Muscle layer of duodenum (tissue), 2 donors: Measurements from ENCODE around the gene ZDHHC20.
A peak's percentile ranks its signal among the peaks of the same experiment; 100 is the strongest.

Source experiments
- H3K27ac ChIP-seq: one replicate; pipeline ENCODE4 v1.7.0; 2013; ENCODE audit warnings: mild to moderate bottlenecking, low read length
- H3K27me3 ChIP-seq: one replicate; pipeline ENCODE4 v1.7.0; 2013; ENCODE audit warnings: low read depth, mild to moderate bottlenecking, control low read depth, low read length
- H3K36me3 ChIP-seq, 2 donors: one replicate each; pipeline ENCODE4 v1.7.0; 2013; ENCODE audit warnings: low read length in 2 of 2, control low read depth in 1 of 2, mild to moderate bottlenecking in 1 of 2; ENCODE audit not compliant: insufficient read depth in 2 of 2, control insufficient read depth in 1 of 2
- H3K4me1 ChIP-seq, 2 donors: one replicate each; pipeline ENCODE4 v1.7.0; 2013; ENCODE audit warnings: low read length in 2 of 2, mild to moderate bottlenecking in 2 of 2, control low read depth in 1 of 2, moderate library complexity in 1 of 2; ENCODE audit not compliant: insufficient read depth in 2 of 2, control insufficient read depth in 1 of 2
- H3K4me3 ChIP-seq, 2 donors: one replicate each; pipeline ENCODE4 v1.7.0; 2013; ENCODE audit warnings: low read length in 2 of 2, low read depth in 1 of 2, mild to moderate bottlenecking in 1 of 2
- H3K9me3 ChIP-seq, 2 donors: one replicate each; pipeline ENCODE4 v1.7.0; 2013; ENCODE audit warnings: low read length in 2 of 2, control low read depth in 1 of 2, mild to moderate bottlenecking in 1 of 2; ENCODE audit not compliant: control insufficient read depth in 1 of 2
- donor health status: healthy.

The ZDHHC20 gene, protein sequence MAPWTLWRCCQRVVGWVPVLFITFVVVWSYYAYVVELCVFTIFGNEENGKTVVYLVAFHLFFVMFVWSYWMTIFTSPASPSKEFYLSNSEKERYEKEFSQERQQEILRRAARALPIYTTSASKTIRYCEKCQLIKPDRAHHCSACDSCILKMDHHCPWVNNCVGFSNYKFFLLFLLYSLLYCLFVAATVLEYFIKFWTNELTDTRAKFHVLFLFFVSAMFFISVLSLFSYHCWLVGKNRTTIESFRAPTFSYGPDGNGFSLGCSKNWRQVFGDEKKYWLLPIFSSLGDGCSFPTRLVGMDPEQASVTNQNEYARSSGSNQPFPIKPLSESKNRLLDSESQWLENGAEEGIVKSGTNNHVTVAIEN

DNA sequence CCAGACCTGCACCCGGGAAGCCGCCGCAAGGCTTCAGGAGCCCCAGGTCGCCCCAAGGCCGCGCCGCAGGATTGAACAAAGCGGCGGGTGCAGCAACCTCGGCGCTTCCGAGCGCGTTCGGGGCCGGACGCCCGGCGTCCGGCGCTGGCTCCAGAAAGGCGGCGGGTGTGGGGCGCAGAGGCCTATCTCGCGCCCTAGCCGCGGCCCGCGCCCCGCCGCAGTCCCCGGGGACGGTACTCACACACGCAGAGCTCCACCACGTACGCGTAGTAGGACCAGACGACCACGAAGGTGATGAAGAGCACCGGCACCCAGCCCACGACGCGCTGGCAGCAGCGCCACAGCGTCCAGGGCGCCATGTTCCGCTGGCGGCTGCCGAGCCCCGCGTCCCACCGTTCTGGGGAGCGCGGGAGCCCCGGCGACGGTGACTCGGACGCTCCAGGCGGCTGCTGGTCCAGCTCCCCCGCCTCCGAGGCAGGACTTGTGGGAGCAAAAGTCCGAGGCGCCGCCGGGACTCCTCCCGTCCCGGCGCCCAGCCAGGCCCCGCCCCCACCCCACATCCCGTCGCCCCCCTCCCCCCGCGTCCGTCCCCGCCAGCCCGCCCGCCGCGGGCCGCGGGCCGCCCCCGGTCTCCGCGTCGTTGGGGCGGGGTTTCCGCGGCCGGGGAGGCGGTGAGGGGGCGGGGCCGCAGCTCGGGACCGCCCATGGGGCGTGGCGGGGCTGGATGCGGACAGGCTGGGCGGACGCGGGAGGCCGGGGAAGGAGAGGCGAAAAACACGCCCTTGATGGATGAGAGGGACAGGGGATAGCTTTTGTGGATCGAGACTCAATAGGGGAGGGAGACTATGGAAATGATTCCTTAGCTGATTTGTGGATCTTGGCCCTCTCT lies at the start of gene ZDHHC20:
ZDHHC20 (minus strand) TSS at position 491 of the 889 bp plus-strand sequence; CDS start at position 359, 132 bp downstream.
- Histone ChIP-seq H3K27me3 (no peaks in the 10 kb centered on the region), H3K36me3 (no peaks in the 10 kb centered on the region), H3K27ac (peak within 1 kb of the TSS; percentile 62), H3K9me3 (no peaks in the 10 kb centered on the region), H3K4me3 (peak within 1 kb of the TSS; percentile 89 to 96), H3K4me1 (peaks cover 0 to 12% of the 10 kb centered on the region in 2 donors)

GRCh38 chr13:21504379-21504778 lies 45.3 kb upstream of the ZDHHC20 start:
- H3K9me3 ChIP-seq: no peaks in the 10 kb centered on the region
- no peaks in the 10 kb centered on the region for H3K4me1 ChIP-seq
- H3K27me3 ChIP-seq: no peaks in the 10 kb centered on the region
- no peak overlapping the region for H3K27ac ChIP-seq
- H3K4me3 ChIP-seq: no peak overlapping the region
- peaks cover 22 to 34% of the 10 kb centered on the region in 2 donors for H3K36me3 ChIP-seq

DNA sequence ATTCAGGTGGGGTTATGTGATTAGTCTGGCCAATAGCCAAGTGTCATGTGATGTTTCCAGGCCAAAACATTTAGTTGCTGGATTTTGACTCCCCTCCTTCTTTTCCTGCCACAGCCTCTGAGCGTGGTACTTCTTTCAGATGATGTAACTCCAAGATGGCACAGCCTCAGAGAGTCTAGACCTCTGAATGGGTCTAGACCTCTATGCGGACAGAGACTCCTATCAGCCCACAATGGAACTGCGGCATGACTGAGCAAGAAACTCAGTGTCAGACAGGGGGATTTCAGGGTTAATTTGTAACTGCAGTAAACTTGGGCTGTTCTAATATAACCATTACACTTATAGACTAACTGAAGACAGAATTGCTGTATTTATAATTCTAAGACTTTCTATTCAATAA lies 42.6 kb upstream of the ZDHHC20 start:
- peaks cover 22 to 25% of the 10 kb centered on the region in 2 donors for H3K36me3 ChIP-seq
- H3K4me3 ChIP-seq: no peak overlapping the region
- H3K27me3 ChIP-seq: no peaks in the 10 kb centered on the region
- no peaks in the 10 kb centered on the region for H3K4me1 ChIP-seq
- no peak overlapping the region for H3K27ac ChIP-seq
- no peaks in the 10 kb centered on the region for H3K9me3 ChIP-seq

DNA sequence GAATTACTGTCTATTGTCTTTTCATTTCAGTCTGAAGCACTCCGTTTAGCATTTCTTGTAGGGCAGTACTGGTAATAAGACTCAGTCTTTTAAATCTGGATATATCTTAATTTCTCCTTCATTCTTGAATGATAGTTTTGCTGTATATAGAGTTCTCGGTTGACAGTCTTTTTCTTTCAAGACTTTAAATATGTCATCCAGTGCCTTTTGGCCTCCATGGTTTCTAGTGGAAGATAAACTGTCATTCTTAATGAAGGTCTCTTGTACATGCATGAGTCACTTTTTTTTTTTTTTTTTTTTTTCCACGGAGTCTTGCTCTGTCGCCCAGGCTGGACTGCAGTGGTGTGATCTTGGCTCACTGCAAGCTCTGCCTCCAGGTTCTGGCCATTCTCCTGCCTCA lies 27.2 kb upstream of the ZDHHC20 start:
- no peaks in the 10 kb centered on the region for H3K4me1 ChIP-seq
- peaks cover 9 to 13% of the 10 kb centered on the region in 2 donors for H3K36me3 ChIP-seq
- H3K27ac ChIP-seq: no peak overlapping the region
- no peak overlapping the region for H3K4me3 ChIP-seq
- H3K9me3 ChIP-seq: peaks cover 0 to 15% of the 10 kb centered on the region in 2 donors
- H3K27me3 ChIP-seq: no peaks in the 10 kb centered on the region

GRCh38 chr13:21483748-21484147 lies 24.6 kb upstream of the ZDHHC20 start:
- no peaks in the 10 kb centered on the region for H3K36me3 ChIP-seq
- H3K4me1 ChIP-seq: no peaks in the 10 kb centered on the region
- H3K27me3 ChIP-seq: no peaks in the 10 kb centered on the region
- H3K9me3 ChIP-seq: peaks cover 0 to 15% of the 10 kb centered on the region in 2 donors
- no peak overlapping the region for H3K27ac ChIP-seq
- H3K4me3 ChIP-seq: no peak overlapping the region

DNA sequence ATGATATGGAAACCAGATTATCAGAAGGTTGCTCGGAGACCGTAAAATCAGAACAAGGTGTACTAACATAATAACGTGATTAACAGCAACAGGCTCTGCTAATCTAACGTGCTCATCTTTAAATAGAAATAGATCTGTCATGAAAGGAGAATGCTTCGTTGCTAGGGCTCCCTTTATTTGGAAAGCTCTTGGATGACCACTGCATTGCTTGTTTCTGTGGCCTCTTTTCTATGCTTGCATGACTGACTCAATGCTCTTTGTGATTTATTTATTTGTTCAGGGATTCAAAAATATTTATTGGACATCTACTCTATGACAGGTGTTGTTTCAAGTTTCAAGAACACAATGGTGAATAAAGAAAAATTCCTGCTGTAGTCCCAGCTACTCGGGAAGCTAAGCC lies 22.3 kb upstream of the ZDHHC20 start:
- Histone ChIP-seq H3K27ac (peak overlapping the region; percentile 19), H3K9me3 (no peaks in the 10 kb centered on the region), H3K4me3 (no peak overlapping the region), H3K27me3 (no peaks in the 10 kb centered on the region), H3K4me1 (peaks cover 0 to 10% of the 10 kb centered on the region in 2 donors), H3K36me3 (no peaks in the 10 kb centered on the region)

GRCh38 chr13:21478881-21479808 lies 20.0 kb upstream of the ZDHHC20 start:
- Histone ChIP-seq H3K36me3 (no peaks in the 10 kb centered on the region), H3K4me1 (peaks cover 0 to 10% of the 10 kb centered on the region in 2 donors), H3K4me3 (peak overlapping the region; percentile 24 to 64), H3K27me3 (no peaks in the 10 kb centered on the region), H3K27ac (no peak overlapping the region), H3K9me3 (no peaks in the 10 kb centered on the region)

- Histone ChIP-seq H3K27ac (no peak overlapping the region), H3K36me3 (no peaks in the 10 kb centered on the region), H3K4me1 (peaks cover 0 to 10% of the 10 kb centered on the region in 2 donors), H3K4me3 (peak overlapping the region; percentile 50 to 57), H3K27me3 (no peaks in the 10 kb centered on the region), H3K9me3 (no peaks in the 10 kb centered on the region)
Measured at GRCh38 chr13:21476893-21477472, 17.9 kb upstream of the ZDHHC20 start.

DNA sequence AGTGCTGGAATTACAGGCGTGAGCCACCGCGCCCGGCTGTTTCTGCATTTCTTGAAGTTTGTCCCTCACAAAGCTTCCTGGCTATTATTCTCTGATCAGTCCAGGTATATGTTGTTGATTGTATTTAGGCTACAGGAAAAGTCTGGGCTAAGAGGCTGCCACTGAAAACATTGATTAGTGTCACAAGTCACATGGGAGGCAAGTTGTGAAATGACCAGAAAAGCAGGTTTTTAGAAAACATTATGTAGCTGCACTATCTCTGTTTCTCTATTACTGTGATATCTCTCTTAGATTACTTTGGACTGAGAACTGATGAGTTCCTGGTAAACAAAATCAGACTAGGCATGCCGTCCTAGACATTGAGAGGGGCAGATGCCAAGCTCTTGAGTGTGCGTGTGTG lies 16.0 kb upstream of the ZDHHC20 start:
- Histone ChIP-seq H3K27ac (no peak overlapping the region), H3K9me3 (peaks cover 0 to 7% of the 10 kb centered on the region in 2 donors), H3K27me3 (no peaks in the 10 kb centered on the region), H3K4me1 (peaks cover 0 to 10% of the 10 kb centered on the region in 2 donors), H3K4me3 (no peak overlapping the region), H3K36me3 (no peaks in the 10 kb centered on the region)

GRCh38 chr13:21470785-21471184 lies 11.7 kb upstream of the ZDHHC20 start:
- Histone ChIP-seq H3K36me3 (no peaks in the 10 kb centered on the region), H3K27ac (no peak overlapping the region), H3K4me3 (no peak overlapping the region), H3K27me3 (no peaks in the 10 kb centered on the region), H3K9me3 (peaks cover 0 to 7% of the 10 kb centered on the region in 2 donors), H3K4me1 (no peaks in the 10 kb centered on the region)
